Right ventricle myocardium superior (tissue), 1 donor: Measurements from ENCODE around the gene CDC42EP5. TPM values are rescaled to one million over a fixed set of nuclear protein-coding genes. Genes with fewer than 3 reads are reported as not detected.
"Not testable (repeated sequence)": the region's sequence is repeated elsewhere in the genome, so short reads cannot be mapped to it uniquely, and the experiment has no call there.

Source experiments
- ATAC-seq: fragments of 200-7000 bp; cut with Tn5 transposase; one replicate; pipeline ENCODE4 v1.9.1; 2020; ENCODE audit warnings: mild to moderate bottlenecking; ENCODE audit not compliant: poor library complexity
- DNase-seq: peaks from one replicate; pipeline ENCODE4 v3.0.0-alpha.2; 2020
- intact Hi-C: fragments of 100-400 bp; cut with DNase I; formaldehyde crosslinking; loops from one replicate; pipeline ENCODE4 v1.11.2; 2022
- long read RNA-seq: library from polyadenylated mRNA; unstranded; transcript quantifications from one replicate; pipeline ENCODE4 v2.0.0, GENCODE V29; 2021
- total RNA-seq: library from RNA; stranded (reverse); fragmentation: NEBNext Ultra II Directional; extraction: Animal tissue kit (Norgen Biotek cat#: 25700); gene quantifications from one replicate; pipeline ENCODE4 v1.2.1, GENCODE V29; 2021
- donor health status: DM: no; HTN: yes; CAD: no; lungs with severe emphysema.

The CDC42EP5 gene, protein sequence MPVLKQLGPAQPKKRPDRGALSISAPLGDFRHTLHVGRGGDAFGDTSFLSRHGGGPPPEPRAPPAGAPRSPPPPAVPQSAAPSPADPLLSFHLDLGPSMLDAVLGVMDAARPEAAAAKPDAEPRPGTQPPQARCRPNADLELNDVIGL
- 11.6 TPM for total RNA-seq
- long read RNA-seq, transcript CDC42EP5-201 (3 exons, 864 nt), result major isoform, 5 of 6 reads
- long read RNA-seq, partial matches to known transcripts, result 0 of 6 reads
- long read RNA-seq, other reads (novel, unspliced or antisense), result 0 of 6 reads

- ATAC-seq (peak; percentile 87), DNase-seq (peak; percentile 85)
- intact Hi-C loops, result no loop called here
Observed at GRCh38 chr19:54473071-54473891, at the start of gene CDC42EP5. CDC42EP5 (minus strand) TSS chr19:54473296; CDS start chr19:54465547, 7,749 bp downstream.

DNA sequence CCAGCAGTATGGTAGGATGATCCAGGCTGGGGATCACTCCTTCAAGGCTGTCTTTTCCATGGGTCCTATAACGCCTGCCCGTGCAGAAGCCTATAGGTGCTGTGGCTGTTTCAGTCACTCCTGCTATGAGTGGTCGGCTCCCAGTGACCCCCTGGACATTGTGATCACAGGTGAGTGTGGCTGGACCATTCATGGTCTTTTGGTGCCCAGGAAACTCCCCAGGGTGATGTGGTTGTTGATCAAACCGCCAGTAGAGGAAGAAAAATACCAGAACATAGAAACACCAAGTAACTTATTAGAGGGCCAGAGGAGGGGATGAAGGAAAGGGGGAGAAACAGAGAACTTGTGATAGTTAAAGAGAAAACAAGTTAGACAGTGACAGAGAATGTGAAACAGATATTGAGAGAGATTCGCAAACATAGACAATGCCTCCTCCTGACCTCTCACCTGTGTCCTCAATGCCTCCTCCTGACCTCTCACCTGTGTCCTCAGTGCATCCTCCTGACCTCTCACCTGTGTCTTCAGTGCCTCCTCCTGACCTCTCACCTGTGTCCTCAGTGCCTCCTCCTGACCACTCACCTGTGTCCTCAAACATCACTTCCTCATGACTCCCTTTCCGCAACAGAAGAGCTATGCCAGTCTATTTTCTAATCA lies 48.9 kb upstream of the CDC42EP5 start:
- intact Hi-C loops, result no loop called here
- ATAC-seq (no peak), DNase-seq (no peak)

DNA sequence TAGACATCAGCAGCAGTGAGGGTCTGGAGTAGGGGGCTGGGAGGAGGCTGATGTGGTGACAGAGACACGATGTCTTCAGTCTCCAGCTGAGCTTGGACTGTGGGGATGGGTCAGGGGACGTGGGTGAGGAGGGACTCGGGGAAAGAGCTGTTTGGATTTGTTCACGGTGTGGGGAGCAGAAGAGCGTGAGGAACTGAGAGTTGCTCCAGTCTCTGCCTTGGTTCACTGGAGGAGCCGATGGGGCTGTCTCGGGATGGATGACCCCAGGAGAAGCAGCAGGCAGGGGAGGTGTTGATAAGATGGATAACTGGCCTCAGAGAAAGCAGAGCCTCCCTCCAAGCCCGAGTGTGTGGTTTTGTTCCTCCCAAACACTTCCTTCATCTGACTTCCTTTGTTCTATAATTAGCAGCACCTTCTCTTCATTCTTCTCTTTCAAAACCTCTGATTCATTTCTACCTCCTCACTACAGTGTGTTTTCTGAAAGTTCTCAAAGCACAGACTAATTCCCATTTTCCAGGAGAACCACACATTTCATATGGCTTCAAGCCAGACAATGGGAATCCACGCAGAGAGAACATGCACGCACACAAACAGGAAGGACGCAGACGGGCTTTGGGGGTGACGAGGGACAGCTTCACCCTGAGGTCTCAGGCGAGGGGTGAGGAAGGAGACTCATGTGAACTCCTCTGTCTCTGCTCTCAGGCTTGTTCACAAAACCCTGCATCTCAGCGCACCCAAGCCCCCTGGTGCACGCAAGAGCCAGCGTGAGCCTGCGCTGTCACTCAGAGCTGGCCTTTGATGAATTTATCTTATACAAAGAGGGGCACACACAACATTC lies 48.1 kb upstream of the CDC42EP5 start:
- ATAC-seq (no peak), DNase-seq (no peak)
- intact Hi-C loops, result no loop called here

DNA sequence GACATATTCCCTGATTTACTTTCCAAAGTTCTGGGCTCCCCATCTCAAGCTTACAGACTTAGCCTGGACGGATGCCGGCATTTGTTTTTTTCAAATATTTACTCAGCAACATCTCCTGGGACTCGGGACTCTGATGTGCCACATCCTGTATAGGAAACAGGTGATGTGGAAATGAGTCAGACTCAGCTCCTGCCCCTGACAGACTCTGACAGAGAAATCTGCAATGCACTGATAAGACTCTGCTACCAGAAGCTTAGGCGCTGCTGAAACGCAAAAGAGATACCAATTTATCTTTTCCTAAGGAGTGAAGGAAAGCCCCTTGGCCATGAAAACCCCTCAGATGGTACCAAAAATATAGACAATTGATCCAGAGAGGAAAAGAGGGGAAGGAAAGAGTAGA lies 45.7 kb upstream of the CDC42EP5 start:
- no peak for DNase-seq
- ATAC-seq, result no peak
- intact Hi-C loops, result no loop called here

- no peak for ATAC-seq
- peak; percentile 61 for DNase-seq
- intact Hi-C loops, result no loop called here
Observed at GRCh38 chr19:54517483-54517882, 44.4 kb upstream of the CDC42EP5 start.

DNA sequence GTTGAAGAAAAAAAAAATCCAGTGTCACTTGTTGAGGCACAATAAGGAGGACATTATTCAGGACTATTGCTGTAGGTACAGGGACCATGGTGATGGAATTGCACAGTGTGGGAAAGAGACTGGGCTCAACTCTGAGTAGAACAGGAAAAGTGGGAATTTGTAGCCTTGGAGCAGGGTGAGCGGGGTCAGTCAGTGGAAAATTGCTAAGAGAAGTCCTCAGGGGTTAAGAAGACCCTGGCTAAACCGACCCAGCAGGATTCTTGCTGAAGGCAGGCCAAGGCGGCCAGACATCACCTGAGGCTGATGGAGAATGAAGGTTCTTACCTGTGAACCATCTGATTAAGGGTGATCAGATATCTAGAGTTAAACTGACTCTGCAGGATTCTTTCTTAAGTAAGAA lies 42.1 kb upstream of the CDC42EP5 start:
- intact Hi-C loops, result no loop called here

DNA sequence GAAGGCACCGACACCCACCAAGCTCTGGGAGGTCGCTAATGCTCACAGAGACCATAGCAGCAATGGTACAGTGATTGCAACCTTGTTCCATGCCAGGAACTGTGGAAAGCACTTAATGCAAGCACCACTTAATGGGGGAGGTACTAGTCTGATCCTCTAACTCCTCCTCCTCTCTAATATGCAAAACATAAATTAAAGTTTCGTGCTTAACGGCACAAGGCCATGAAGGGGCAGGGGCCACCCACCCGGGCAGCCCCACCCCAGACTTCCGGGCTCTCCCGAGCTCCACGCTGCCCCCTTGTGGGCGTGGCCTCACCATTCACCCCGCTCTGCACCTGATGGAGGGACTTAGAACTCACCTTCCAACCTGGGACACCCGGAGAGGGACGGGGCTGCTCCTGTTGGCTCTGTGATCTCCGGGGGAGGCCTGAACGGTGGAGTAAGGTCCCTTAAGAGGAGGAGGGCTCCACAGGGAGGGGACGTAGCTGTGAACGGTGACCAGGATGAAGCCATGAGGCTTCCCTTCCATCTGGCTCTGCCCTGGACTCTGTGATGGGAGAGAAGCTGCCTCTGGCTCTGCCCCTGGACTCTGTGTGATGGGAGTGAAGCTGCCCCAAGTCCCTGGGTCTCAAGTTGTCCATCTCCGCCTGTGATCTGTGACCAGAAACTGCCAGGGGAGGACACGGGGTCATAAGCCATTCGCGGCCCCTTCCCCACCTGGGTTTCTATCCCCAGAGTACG lies 36.3 kb upstream of the CDC42EP5 start:
- ATAC-seq, DNase-seq, intact Hi-C loops: not testable (repeated sequence)

More for the DNA sequence above, 42.1 kb upstream of the CDC42EP5 start:
- ATAC-seq (no peak), DNase-seq (no peak)

DNA sequence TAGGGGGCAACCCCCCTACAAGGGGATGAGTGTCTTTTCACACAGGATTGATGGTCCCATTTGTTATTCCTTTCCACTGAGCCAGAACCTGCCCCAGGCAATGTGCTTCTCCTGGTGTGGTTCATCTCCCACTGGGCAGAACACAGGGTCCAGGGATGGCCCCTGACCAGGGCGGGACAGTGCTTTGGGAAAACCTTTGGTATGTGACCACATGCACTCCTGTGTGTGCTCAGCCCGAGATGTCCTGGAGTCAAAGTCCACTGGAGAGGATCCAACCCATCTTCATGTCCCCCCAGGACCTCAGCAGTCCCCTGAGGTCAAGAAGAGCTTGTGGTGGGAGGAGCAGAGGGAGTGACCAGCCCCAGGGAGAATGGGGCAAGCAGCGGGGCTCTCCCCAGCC lies 35.4 kb upstream of the CDC42EP5 start:
- ATAC-seq, DNase-seq, intact Hi-C loops: not testable (repeated sequence)

DNA sequence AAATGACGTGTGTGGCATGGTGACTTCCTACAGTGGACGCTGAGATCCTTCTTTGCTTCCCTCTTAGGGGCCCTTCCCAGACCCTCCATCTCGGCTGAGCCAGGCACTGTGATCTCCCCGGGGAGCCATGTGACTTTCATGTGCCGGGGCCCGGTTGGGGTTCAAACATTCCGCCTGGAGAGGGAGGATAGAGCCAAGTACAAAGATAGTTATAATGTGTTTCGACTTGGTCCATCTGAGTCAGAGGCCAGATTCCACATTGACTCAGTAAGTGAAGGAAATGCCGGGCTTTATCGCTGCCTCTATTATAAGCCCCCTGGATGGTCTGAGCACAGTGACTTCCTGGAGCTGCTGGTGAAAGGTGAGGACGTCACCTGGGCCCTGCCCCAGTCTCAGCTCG lies 34.7 kb upstream of the CDC42EP5 start:
- ATAC-seq, result no peak
- DNase-seq, result no peak
- intact Hi-C loops, result no loop called here

DNA sequence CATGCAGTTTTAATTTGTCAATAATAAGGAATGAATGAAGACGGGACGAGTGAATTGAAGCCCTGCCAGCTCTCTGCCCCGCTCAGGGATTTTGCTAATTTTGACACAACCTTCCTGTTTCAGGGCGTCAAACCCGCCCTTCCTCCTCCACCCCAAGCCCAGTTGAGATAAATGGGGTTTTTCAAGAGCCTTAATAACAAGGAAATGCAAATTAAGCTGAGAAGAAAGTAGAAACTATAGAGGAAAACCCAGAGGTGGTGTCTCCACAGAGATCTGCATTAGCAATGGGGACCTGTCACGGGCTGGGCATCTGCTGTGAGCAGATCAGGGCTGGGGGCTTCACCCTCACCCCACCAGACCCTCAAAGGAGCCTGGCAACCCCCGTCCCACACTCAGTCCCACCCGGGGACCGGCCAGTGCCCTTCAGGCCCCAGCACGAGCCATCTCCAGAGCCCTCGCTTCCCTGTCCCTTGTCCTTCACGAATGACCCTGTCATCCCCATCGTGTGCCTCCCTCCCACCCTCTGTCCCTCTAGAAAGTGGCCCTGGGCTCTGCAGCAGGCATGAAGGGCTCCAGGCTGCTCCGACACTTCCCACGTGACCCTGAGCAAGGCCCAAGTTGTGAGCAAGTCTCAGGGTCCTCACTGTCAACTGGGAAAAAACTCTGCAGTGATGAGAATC lies 34.1 kb upstream of the CDC42EP5 start:
- intact Hi-C loops, ATAC-seq, DNase-seq: not testable (repeated sequence)

- intact Hi-C loops, result no loop called here
- DNase-seq, result no peak
- ATAC-seq, result no peak
Observed at GRCh38 chr19:54506079-54506478, 33.0 kb upstream of the CDC42EP5 start.

DNA sequence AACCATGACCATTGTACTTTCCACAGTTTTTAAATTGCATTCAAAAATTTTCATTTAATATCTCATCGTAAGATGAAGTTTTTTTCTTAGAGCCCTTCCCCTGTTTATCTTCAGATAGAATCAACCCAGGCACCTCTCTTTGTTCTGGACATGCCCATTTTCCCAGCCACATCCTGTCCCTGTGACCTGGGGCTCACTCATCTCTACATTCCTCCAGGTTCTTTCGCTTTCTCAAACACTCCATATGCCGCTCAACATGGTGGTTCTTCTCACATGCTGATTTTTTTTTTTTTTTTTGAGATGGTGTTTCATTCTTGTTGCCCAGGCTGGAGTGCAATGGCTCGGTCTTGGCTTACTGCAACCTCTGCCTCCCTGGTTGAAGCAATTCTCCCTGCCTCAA lies 32.4 kb upstream of the CDC42EP5 start:
- DNase-seq, intact Hi-C loops, ATAC-seq: not testable (repeated sequence)

DNA sequence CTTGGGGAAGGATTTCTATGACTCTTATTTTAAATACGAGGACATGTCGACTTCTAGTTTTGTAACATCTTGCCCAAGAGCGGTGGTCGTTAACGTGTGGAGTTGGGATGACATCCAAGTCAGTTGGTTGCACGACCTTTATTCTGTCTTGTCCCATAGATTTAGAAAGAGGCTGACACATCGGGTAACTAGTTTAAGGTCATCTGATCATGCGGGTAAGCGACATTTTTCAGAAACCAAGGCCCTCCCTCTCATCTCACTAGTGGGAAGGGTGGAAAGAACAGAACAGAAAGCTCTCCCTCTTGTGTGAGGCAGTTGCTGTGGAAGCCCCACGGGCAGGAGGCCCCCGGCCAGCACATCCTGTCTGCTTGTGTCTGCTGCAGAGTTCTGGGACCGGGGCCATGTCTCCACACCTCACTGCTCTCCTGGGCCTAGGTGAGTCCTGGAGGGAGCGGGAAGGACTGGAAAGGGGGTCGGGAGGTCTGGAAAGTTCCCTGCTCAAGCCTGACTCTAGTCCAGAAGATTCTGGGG lies 29.5 kb upstream of the CDC42EP5 start, which contains the start of gene LAIR2:
TSS of gene LAIR2 (plus strand) at position 314 of the 531 bp plus-strand sequence. CDS start at position 402, 88 bp downstream.
- no peak for ATAC-seq
- intact Hi-C loops, result no loop called here
- DNase-seq, result no peak

- ATAC-seq, intact Hi-C loops, DNase-seq: not testable (repeated sequence)
Observed at GRCh38 chr19:54498451-54498772, 25.3 kb upstream of the CDC42EP5 start.

- intact Hi-C loops, DNase-seq, ATAC-seq: not testable (repeated sequence)
Observed at GRCh38 chr19:54497747-54498450, 24.8 kb upstream of the CDC42EP5 start.

- DNase-seq, ATAC-seq, intact Hi-C loops: not testable (repeated sequence)
Observed at GRCh38 chr19:54495284-54495683, 22.2 kb upstream of the CDC42EP5 start.
